SU-DHL-6 (cell line): Measurements from ENCODE around the gene HIVEP3.
A peak's percentile ranks its signal among the peaks of the same experiment; 100 is the strongest.

Source experiments
- H2AFZ ChIP-seq: fragments of 200-600 bp; sonication (generic); 2 replicates; pipeline ENCODE4 v1.6.1; 2014; ENCODE audit warnings: low read depth, mild to moderate bottlenecking, moderate library complexity, mixed read lengths, antibody characterized with exemption, low read length; ENCODE audit not compliant: severe bottlenecking
- H3F3A ChIP-seq: fragments of 200-600 bp; shearing (Covaris generic); 2 replicates; pipeline ENCODE4 v1.6.0; 2016; ENCODE audit warnings: antibody characterized with exemption, mild to moderate bottlenecking; ENCODE audit not compliant: insufficient read depth
- H3K27ac ChIP-seq: fragments of 200-600 bp; sonication (generic); 2 replicates; pipeline ENCODE4 v1.5.1; 2016; ENCODE audit warnings: low read depth, mild to moderate bottlenecking, low read length, moderate library complexity, mixed read lengths
- H3K27me3 ChIP-seq: fragments of 200-600 bp; sonication (generic), shearing (Covaris generic); 2 replicates; pipeline ENCODE4 v1.6.0; 2014; ENCODE audit warnings: mild to moderate bottlenecking, low read length
- H3K36me3 ChIP-seq: fragments of 200-600 bp; sonication (generic); 2 replicates; pipeline ENCODE4 v1.6.1; 2014; ENCODE audit warnings: mild to moderate bottlenecking, low read length, mixed read lengths
- H3K4me2 ChIP-seq: fragments of 300-600, 200-600 bp; shearing (Covaris generic), sonication (generic); 2 replicates; pipeline ENCODE4 v1.6.0; 2014; ENCODE audit warnings: low read length, low read depth, mild to moderate bottlenecking; ENCODE audit not compliant: poor library complexity, severe bottlenecking
- H3K4me3 ChIP-seq: fragments of 200-600 bp; sonication (generic); 2 replicates; pipeline ENCODE4 v1.5.1; 2014; ENCODE audit warnings: antibody characterized with exemption, low read length, mild to moderate bottlenecking, mixed read lengths; ENCODE audit not compliant: insufficient read depth, poor library complexity, severe bottlenecking
- H3K79me2 ChIP-seq: fragments of 200-600 bp; sonication (generic); 2 replicates; pipeline ENCODE4 v1.6.1; 2014; ENCODE audit warnings: mild to moderate bottlenecking, low read length, moderate library complexity; ENCODE audit not compliant: insufficient read depth
- H3K9ac ChIP-seq: fragments of 200-600 bp; sonication (generic); 2 replicates; pipeline ENCODE4 v1.7.0; 2014; ENCODE audit warnings: mild to moderate bottlenecking, low read length
- H3K9me2 ChIP-seq: fragments of 200-600 bp; sonication (generic); replicated peaks from 2 replicates; pipeline ENCODE4 v1.6.1; 2014; ENCODE audit warnings: low read length; ENCODE audit not compliant: insufficient read depth
- H3K9me3 ChIP-seq: fragments of 200-600 bp; sonication (generic); 2 replicates; pipeline ENCODE4 v1.6.1; 2014; ENCODE audit warnings: low read length, mixed read lengths; ENCODE audit not compliant: insufficient read depth
- H4K20me1 ChIP-seq: fragments of 200-600 bp; sonication (generic); 2 replicates; pipeline ENCODE4 v1.6.1; 2014; ENCODE audit warnings: low read depth, mild to moderate bottlenecking, antibody characterized with exemption, low read length, moderate library complexity, mixed read lengths
- EZH2phosphoT487 ChIP-seq: fragments of 200-600 bp; sonication (generic), shearing (Covaris generic); conservative IDR thresholded peaks from 2 replicates; pipeline ENCODE4 v1.6.1; 2018; ENCODE audit warnings: mild to moderate bottlenecking, antibody characterized with exemption, low read length, moderate library complexity, mixed read lengths
- TF ChIP-seq, protein P1 (sequence below): fragments of 200-600 bp; sonication (generic); IDR thresholded peaks from one replicate; pipeline ENCODE4 v1.5.1; 2017; ENCODE audit warnings: antibody characterized with exemption, mild to moderate bottlenecking, low read length, moderate library complexity; ENCODE audit not compliant: insufficient read depth, poor library complexity, severe bottlenecking

The HIVEP3 gene

GRCh38 chr1:41766546-41766945 is 152.2 kb downstream of the HIVEP3 start:
- Histone ChIP-seq H3K27ac (no peak overlapping the region), H2AFZ (no peak overlapping the region), H3K79me2 (no peaks in the 10 kb centered on the region), H3K4me2 (no peak overlapping the region), H3K36me3 (no peaks in the 10 kb centered on the region; the same call in 1 of the 2 replicates), H3K27me3 (no peaks in the 10 kb centered on the region), H3K9me3 (peaks cover 15% of the 10 kb centered on the region; the same call in 1 of the 2 replicates), H3K9me2 (no peaks in the 10 kb centered on the region), H4K20me1 (no peaks in the 10 kb centered on the region), H3K4me3 (no peak overlapping the region), H3K9ac (no peak overlapping the region), H3F3A (no peaks in the 10 kb centered on the region)
- no peak for TF ChIP-seq EZH2phosphoT487
- TF ChIP-seq, protein P1, sequence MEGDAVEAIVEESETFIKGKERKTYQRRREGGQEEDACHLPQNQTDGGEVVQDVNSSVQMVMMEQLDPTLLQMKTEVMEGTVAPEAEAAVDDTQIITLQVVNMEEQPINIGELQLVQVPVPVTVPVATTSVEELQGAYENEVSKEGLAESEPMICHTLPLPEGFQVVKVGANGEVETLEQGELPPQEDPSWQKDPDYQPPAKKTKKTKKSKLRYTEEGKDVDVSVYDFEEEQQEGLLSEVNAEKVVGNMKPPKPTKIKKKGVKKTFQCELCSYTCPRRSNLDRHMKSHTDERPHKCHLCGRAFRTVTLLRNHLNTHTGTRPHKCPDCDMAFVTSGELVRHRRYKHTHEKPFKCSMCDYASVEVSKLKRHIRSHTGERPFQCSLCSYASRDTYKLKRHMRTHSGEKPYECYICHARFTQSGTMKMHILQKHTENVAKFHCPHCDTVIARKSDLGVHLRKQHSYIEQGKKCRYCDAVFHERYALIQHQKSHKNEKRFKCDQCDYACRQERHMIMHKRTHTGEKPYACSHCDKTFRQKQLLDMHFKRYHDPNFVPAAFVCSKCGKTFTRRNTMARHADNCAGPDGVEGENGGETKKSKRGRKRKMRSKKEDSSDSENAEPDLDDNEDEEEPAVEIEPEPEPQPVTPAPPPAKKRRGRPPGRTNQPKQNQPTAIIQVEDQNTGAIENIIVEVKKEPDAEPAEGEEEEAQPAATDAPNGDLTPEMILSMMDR = no peak

GRCh38 chr1:41766041-41766440 is 152.7 kb downstream of the HIVEP3 start:
- no peak overlapping the region for H3K4me3 ChIP-seq
- no peaks in the 10 kb centered on the region; the same call in 1 of the 2 replicates for H3K36me3 ChIP-seq
- no peak overlapping the region for H2AFZ ChIP-seq
- no peak overlapping the region for H3K4me2 ChIP-seq
- no peaks in the 10 kb centered on the region for H3K9me2 ChIP-seq
- TF ChIP-seq, protein P1 = no peak
- TF ChIP-seq EZH2phosphoT487 = no peak
- H3F3A ChIP-seq = no peaks in the 10 kb centered on the region
- H3K9ac ChIP-seq = no peak overlapping the region
- no peaks in the 10 kb centered on the region for H4K20me1 ChIP-seq
- H3K27ac ChIP-seq = no peak overlapping the region
- no peaks in the 10 kb centered on the region for H3K27me3 ChIP-seq
- no peaks in the 10 kb centered on the region for H3K79me2 ChIP-seq
- peaks cover 20% of the 10 kb centered on the region; the same call in 1 of the 2 replicates for H3K9me3 ChIP-seq

- Histone ChIP-seq H3K27me3 (no peaks in the 10 kb centered on the region), H3K9me3 (peaks cover 24% of the 10 kb centered on the region; the same call in 1 of the 2 replicates), H2AFZ (no peak overlapping the region), H3K27ac (no peak overlapping the region), H4K20me1 (no peaks in the 10 kb centered on the region), H3K9ac (no peak overlapping the region), H3K4me3 (no peak overlapping the region), H3K79me2 (no peaks in the 10 kb centered on the region), H3F3A (no peaks in the 10 kb centered on the region), H3K9me2 (no peaks in the 10 kb centered on the region), H3K4me2 (peak overlapping the region; percentile 13), H3K36me3 (no peaks in the 10 kb centered on the region; the same call in 1 of the 2 replicates)
- no peak for TF ChIP-seq EZH2phosphoT487
- TF ChIP-seq, protein P1 = no peak
Observed at GRCh38 chr1:41765152-41765551, 153.6 kb downstream of the HIVEP3 start.
